H9 (cell line): ENCODE results near the gene CCNY. TPM values are rescaled to one million over a fixed set of nuclear protein-coding genes. Genes with fewer than 3 reads are reported as not detected.

Source experiments
- DNase-seq: peaks from one replicate; pipeline ENCODE4 v3.0.0-alpha.2; 2017
- H2AFZ ChIP-seq: one replicate; pipeline ENCODE4 v1.6.1; 2013; ENCODE audit warnings: mild to moderate bottlenecking, low read length, control low read depth, moderate library complexity
- H2AK5ac ChIP-seq: 2 replicates; pipeline ENCODE4 v1.6.1; 2013; ENCODE audit warnings: low read length, control low read depth, mixed read lengths; ENCODE audit not compliant: insufficient read length
- H2BK120ac ChIP-seq: one replicate; pipeline ENCODE4 v1.6.1; 2013; ENCODE audit warnings: low read depth, mild to moderate bottlenecking, low read length, control low read depth, inconsistent platforms; ENCODE audit not compliant: poor library complexity, severe bottlenecking
- H2BK12ac ChIP-seq: 2 replicates; pipeline ENCODE4 v1.6.1; 2013; ENCODE audit warnings: low read length, control low read depth, mixed read lengths, low read depth; ENCODE audit not compliant: insufficient read length
- H2BK15ac ChIP-seq: 2 replicates; pipeline ENCODE4 v1.6.1; 2013; ENCODE audit warnings: low read depth, low read length, control low read depth
- H2BK20ac ChIP-seq: one replicate; pipeline ENCODE4 v1.6.1; 2013; ENCODE audit warnings: low read depth, mild to moderate bottlenecking, low read length, control low read depth, inconsistent platforms; ENCODE audit not compliant: poor library complexity, severe bottlenecking
- H2BK5ac ChIP-seq: 2 replicates; pipeline ENCODE4 v1.6.1; 2013; ENCODE audit warnings: low read length, control low read depth, mixed read lengths; ENCODE audit not compliant: insufficient read length
- H3K14ac ChIP-seq: 2 replicates; pipeline ENCODE4 v1.6.1; 2013; ENCODE audit warnings: low read length, control low read depth; ENCODE audit not compliant: insufficient read depth
- H3K18ac ChIP-seq: 2 replicates; pipeline ENCODE4 v1.6.1; 2013; ENCODE audit warnings: low read depth, mild to moderate bottlenecking, mixed read lengths, low read length, control low read depth; ENCODE audit not compliant: insufficient read length
- H3K23ac ChIP-seq: 2 replicates; pipeline ENCODE4 v1.6.1; 2013; ENCODE audit warnings: low read length, control low read depth, mixed read lengths, low read depth; ENCODE audit not compliant: insufficient read length
- H3K23me2 ChIP-seq: 2 replicates; pipeline ENCODE4 v1.6.1; 2013; ENCODE audit warnings: low read depth, mild to moderate bottlenecking, mixed read lengths, low read length, control low read depth; ENCODE audit not compliant: insufficient read length, poor library complexity, severe bottlenecking
- H3K27ac ChIP-seq: 2 replicates; pipeline ENCODE4 v1.5.1; 2013; ENCODE audit warnings: low read length, control low read depth, mixed read lengths, low read depth; ENCODE audit not compliant: insufficient read length
- H3K27me3 ChIP-seq: 2 replicates; pipeline ENCODE4 v1.6.1; 2013; ENCODE audit warnings: low read length, control low read depth, inconsistent platforms; ENCODE audit not compliant: insufficient read depth
- H3K4ac ChIP-seq: 2 replicates; pipeline ENCODE4 v1.6.1; 2013; ENCODE audit warnings: low read depth, mild to moderate bottlenecking, control low read depth, inconsistent platforms, low read length, moderate library complexity
- H3K4me1 ChIP-seq: 2 replicates; pipeline ENCODE4 v1.6.1; 2013; ENCODE audit warnings: low read length, control low read depth, inconsistent platforms; ENCODE audit not compliant: insufficient read depth
- H3K4me2 ChIP-seq: 2 replicates; pipeline ENCODE4 v1.6.1; 2013; ENCODE audit warnings: low read length, control low read depth, mixed read lengths; ENCODE audit not compliant: insufficient read length, insufficient read depth
- H3K56ac ChIP-seq: 2 replicates; pipeline ENCODE4 v1.6.1; 2013; ENCODE audit warnings: low read depth, mild to moderate bottlenecking, mixed read lengths, low read length, control low read depth; ENCODE audit not compliant: insufficient read length
- H3K79me1 ChIP-seq: 2 replicates; pipeline ENCODE4 v1.6.1; 2013; ENCODE audit warnings: low read depth, mild to moderate bottlenecking, moderate library complexity, low read length, control low read depth, inconsistent platforms; ENCODE audit not compliant: insufficient read depth, poor library complexity, severe bottlenecking
- H3K79me2 ChIP-seq: 2 replicates; pipeline ENCODE4 v1.6.1; 2013; ENCODE audit warnings: low read length, control low read depth, inconsistent platforms; ENCODE audit not compliant: insufficient read depth
- H3K9ac ChIP-seq: 2 replicates; pipeline ENCODE4 v1.6.1; 2013; ENCODE audit warnings: low read length, control low read depth, mixed read lengths; ENCODE audit not compliant: insufficient read length; ENCODE audit errors: extremely low read depth
- H3K9me3 ChIP-seq: one replicate; pipeline ENCODE4 v1.6.1; 2013; ENCODE audit warnings: low read depth, low read length, inconsistent platforms; ENCODE audit not compliant: control insufficient read depth
- H3T11ph ChIP-seq: one replicate; pipeline ENCODE4 v1.6.1; 2013; ENCODE audit warnings: mild to moderate bottlenecking, low read length, control low read depth, inconsistent platforms
- H4K20me1 ChIP-seq: one replicate; pipeline ENCODE4 v1.6.1; 2013; ENCODE audit not compliant: control insufficient read depth, insufficient read length, insufficient read depth
- H4K5ac ChIP-seq: 2 replicates; pipeline ENCODE4 v1.6.1; 2013; ENCODE audit warnings: low read depth, mild to moderate bottlenecking, mixed read lengths, low read length, control low read depth; ENCODE audit not compliant: insufficient read length
- H4K8ac ChIP-seq: replicated peaks from 2 replicates; pipeline ENCODE4 v1.6.1; 2013; ENCODE audit warnings: low read length, control low read depth, mixed read lengths, low read depth; ENCODE audit not compliant: insufficient read length
- H4K91ac ChIP-seq: 2 replicates; pipeline ENCODE4 v1.6.1; 2013; ENCODE audit warnings: low read depth, mild to moderate bottlenecking, moderate library complexity, mixed read lengths, low read length, control low read depth; ENCODE audit not compliant: insufficient read length
- H3K27ac Mint-ChIP-seq, 3 experiments: 2 replicates in 2 of 3; 3 replicates in 1 of 3; pipeline ENCODE4 v1.8.0; 2020 to 2021; ENCODE audit warnings: mixed read lengths in 3 of 3, mild to moderate bottlenecking in 1 of 3, moderate library complexity in 1 of 3
- H3K27me3 Mint-ChIP-seq: 2 replicates; pipeline ENCODE4 v1.8.0; 2021; ENCODE audit warnings: low read depth, mild to moderate bottlenecking, moderate library complexity, mixed read lengths
- H3K36me3 Mint-ChIP-seq, 3 experiments: 2 replicates in 2 of 3; 3 replicates in 1 of 3; pipeline ENCODE4 v1.8.0; 2020 to 2021; ENCODE audit warnings: low read depth in 3 of 3, mixed read lengths in 3 of 3; ENCODE audit not compliant: insufficient read depth in 1 of 3
- H3K4me1 Mint-ChIP-seq, 2 experiments: 2 replicates each; pipeline ENCODE4 v1.8.0; 2020; ENCODE audit warnings: mixed read lengths in 2 of 2
- H3K4me3 Mint-ChIP-seq, 2 experiments: 2 replicates in 1 of 2; 3 replicates in 1 of 2; pipeline ENCODE4 v1.8.0; 2020 to 2021; ENCODE audit warnings: mild to moderate bottlenecking in 2 of 2, mixed read lengths in 2 of 2, moderate library complexity in 1 of 2
- H3K9me3 Mint-ChIP-seq, 2 experiments: 2 replicates in 1 of 2; 3 replicates in 1 of 2; pipeline ENCODE4 v1.8.0; 2020; ENCODE audit warnings: mild to moderate bottlenecking in 2 of 2, mixed read lengths in 2 of 2, moderate library complexity in 1 of 2
- WGBS: extraction: QIAGEN DNeasy Blood & Tissue Kit; methylation state at CpG from one replicate; pipeline ENCODE4 v1.1.7; 2013; ENCODE audit warnings: missing lambda C conversion rate, low lambda C conversion rate, mixed read lengths; ENCODE audit not compliant: insufficient read length; ENCODE audit errors: extremely low coverage; 5-methylcytosine and 5-hydroxymethylcytosine counted together
- total RNA-seq: library from RNA; stranded (reverse); gene quantifications from 2 replicates; pipeline ENCODE4 v1.2.1, GENCODE V29; 2021
- TF ChIP-seq, protein P1 (sequence below): fragments of 200-600 bp; sonication (generic); conservative IDR thresholded peaks from 3 replicates; pipeline ENCODE4 v1.8.0; 2021; ENCODE audit warnings: antibody characterized with exemption, mild to moderate bottlenecking

Gene CCNY
- total RNA-seq, 1 experiment from 2014 or later: 62.1 TPM

DNA sequence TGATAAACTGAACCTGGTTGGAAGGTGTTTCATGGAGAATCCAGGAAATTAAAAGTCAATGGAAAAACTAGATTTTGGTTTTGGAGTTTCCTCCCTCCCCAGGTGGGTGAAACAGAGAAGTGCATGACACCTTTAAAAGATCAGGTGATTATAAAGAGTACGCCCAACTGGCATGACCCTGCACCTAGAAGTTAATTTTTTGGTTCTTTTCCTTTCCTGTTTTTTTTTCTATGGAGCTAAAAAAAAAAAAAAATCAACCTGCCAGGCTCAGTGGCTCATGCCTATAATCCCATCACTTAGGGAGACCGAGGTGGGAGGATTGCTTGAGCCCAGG is 276.8 kb downstream of the CCNY start:
- Histone ChIP-seq H3K4ac (no peak overlapping the region), H4K91ac (no peak overlapping the region), H3K79me2 (no peaks in the 10 kb centered on the region), H2BK5ac (no peak overlapping the region), H3K14ac (no peak overlapping the region), H3K79me1 (no peaks in the 10 kb centered on the region), H3K9ac (no peak overlapping the region), H4K5ac (no peak overlapping the region), H2AK5ac (no peak overlapping the region), H2AFZ (no peak overlapping the region), H3K18ac (no peak overlapping the region), H3K56ac (no peak overlapping the region), H3K23me2 (no peaks in the 10 kb centered on the region), H2BK20ac (no peak overlapping the region), H3K4me1 (no peaks in the 10 kb centered on the region), H3K27me3 (no peaks in the 10 kb centered on the region; the same call in 1 of the 2 replicates), H4K20me1 (no peaks in the 10 kb centered on the region), H2BK120ac (no peak overlapping the region), H2BK12ac (no peak overlapping the region), H3K27ac (no peak overlapping the region), H3K4me2 (no peak overlapping the region), H4K8ac (no peak overlapping the region), H2BK15ac (no peak overlapping the region), H3T11ph (no peak overlapping the region), H3K23ac (no peak overlapping the region), H3K9me3 (no peaks in the 10 kb centered on the region)
- TF ChIP-seq, protein P1, sequence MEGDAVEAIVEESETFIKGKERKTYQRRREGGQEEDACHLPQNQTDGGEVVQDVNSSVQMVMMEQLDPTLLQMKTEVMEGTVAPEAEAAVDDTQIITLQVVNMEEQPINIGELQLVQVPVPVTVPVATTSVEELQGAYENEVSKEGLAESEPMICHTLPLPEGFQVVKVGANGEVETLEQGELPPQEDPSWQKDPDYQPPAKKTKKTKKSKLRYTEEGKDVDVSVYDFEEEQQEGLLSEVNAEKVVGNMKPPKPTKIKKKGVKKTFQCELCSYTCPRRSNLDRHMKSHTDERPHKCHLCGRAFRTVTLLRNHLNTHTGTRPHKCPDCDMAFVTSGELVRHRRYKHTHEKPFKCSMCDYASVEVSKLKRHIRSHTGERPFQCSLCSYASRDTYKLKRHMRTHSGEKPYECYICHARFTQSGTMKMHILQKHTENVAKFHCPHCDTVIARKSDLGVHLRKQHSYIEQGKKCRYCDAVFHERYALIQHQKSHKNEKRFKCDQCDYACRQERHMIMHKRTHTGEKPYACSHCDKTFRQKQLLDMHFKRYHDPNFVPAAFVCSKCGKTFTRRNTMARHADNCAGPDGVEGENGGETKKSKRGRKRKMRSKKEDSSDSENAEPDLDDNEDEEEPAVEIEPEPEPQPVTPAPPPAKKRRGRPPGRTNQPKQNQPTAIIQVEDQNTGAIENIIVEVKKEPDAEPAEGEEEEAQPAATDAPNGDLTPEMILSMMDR: no peak
- no peaks in the 10 kb centered on the region for H3K27me3 Mint-ChIP-seq
- H3K4me3 Mint-ChIP-seq: no peak overlapping the region
- peaks cover 7 to 11% (median 11%) of the 10 kb centered on the region in 3 experiments for H3K36me3 Mint-ChIP-seq
- H3K4me1 Mint-ChIP-seq: peaks cover 3 to 5% of the 10 kb centered on the region in 2 experiments; a peak in 3 of 4 replicates
- DNase-seq: no peak
- H3K27ac Mint-ChIP-seq: no peak overlapping the region
- no CpG with 5 or more reads among the region's 2 CpGs for WGBS
- peaks cover 14 to 15% of the 10 kb centered on the region in 2 experiments for H3K9me3 Mint-ChIP-seq
